GM18867 (cell line): ENCODE measurements around the gene LAMC3.

Experiments
- ATAC-seq: cut with Tn5 transposase; IDR thresholded peaks from one replicate; pipeline ENCODE4 v1.9.1; 2021; ENCODE audit warnings: mild to moderate bottlenecking, moderate library complexity; ENCODE audit not compliant: unreplicated experiment

Gene LAMC3

GRCh38 chr9:131039129-131039954, 30.4 kb downstream of the LAMC3 start:
- no peak for ATAC-seq

GRCh38 chr9:131042666-131043065, 33.7 kb downstream of the LAMC3 start:
- ATAC-seq: no peak

- no peak for ATAC-seq
Observed at GRCh38 chr9:131043087-131043486, 34.1 kb downstream of the LAMC3 start.

- no peak for ATAC-seq
Observed at GRCh38 chr9:131043646-131044045, 34.7 kb downstream of the LAMC3 start.

- ATAC-seq: no peak
Observed at GRCh38 chr9:131045300-131046092, 36.5 kb downstream of the LAMC3 start.

- no peak for ATAC-seq
Observed at GRCh38 chr9:131046093-131046380, 37.1 kb downstream of the LAMC3 start.

GRCh38 chr9:131046581-131047202, 37.7 kb downstream of the LAMC3 start:
- ATAC-seq: no peak

GRCh38 chr9:131048332-131048731, 39.4 kb downstream of the LAMC3 start:
- no peak for ATAC-seq

GRCh38 chr9:131048820-131049219, 39.8 kb downstream of the LAMC3 start:
- no peak for ATAC-seq

- no peak for ATAC-seq
Observed at GRCh38 chr9:131049829-131050715, 41.1 kb downstream of the LAMC3 start.

- ATAC-seq: no peak
Observed at GRCh38 chr9:131050831-131051230, 41.9 kb downstream of the LAMC3 start.

- no peak for ATAC-seq
Observed at GRCh38 chr9:131051592-131052517, 42.9 kb downstream of the LAMC3 start.

- ATAC-seq: no peak
Observed at GRCh38 chr9:131053896-131054295, 44.9 kb downstream of the LAMC3 start.

- ATAC-seq: no peak
Observed at GRCh38 chr9:131056781-131057506, 48.0 kb downstream of the LAMC3 start.

GRCh38 chr9:131060900-131061630, 52.1 kb downstream of the LAMC3 start:
- ATAC-seq: no peak

- no peak for ATAC-seq
Observed at GRCh38 chr9:131062969-131063368, 54.0 kb downstream of the LAMC3 start.

- no peak for ATAC-seq
Observed at GRCh38 chr9:131065599-131065998, 56.6 kb downstream of the LAMC3 start.

- no peak for ATAC-seq
Observed at GRCh38 chr9:131067625-131068024, 58.7 kb downstream of the LAMC3 start.
